OCI-LY3 (cell line): Measurements from ENCODE around the gene CYP17A1.

Experiments used
- EZH2phosphoT487 ChIP-seq: fragments of 200-600 bp; shearing (Covaris generic); IDR thresholded peaks from 2 replicates; pipeline ENCODE4 v1.6.1; 2018; ENCODE audit warnings: antibody characterized with exemption, mixed run types, low read depth
- TF ChIP-seq, protein P1 (sequence below): fragments of 200-600, 300-600 bp; sonication (generic); IDR thresholded peaks from 2 replicates; pipeline ENCODE4 v1.5.1; 2014; ENCODE audit warnings: antibody characterized with exemption, low read length, low read depth

DNA sequence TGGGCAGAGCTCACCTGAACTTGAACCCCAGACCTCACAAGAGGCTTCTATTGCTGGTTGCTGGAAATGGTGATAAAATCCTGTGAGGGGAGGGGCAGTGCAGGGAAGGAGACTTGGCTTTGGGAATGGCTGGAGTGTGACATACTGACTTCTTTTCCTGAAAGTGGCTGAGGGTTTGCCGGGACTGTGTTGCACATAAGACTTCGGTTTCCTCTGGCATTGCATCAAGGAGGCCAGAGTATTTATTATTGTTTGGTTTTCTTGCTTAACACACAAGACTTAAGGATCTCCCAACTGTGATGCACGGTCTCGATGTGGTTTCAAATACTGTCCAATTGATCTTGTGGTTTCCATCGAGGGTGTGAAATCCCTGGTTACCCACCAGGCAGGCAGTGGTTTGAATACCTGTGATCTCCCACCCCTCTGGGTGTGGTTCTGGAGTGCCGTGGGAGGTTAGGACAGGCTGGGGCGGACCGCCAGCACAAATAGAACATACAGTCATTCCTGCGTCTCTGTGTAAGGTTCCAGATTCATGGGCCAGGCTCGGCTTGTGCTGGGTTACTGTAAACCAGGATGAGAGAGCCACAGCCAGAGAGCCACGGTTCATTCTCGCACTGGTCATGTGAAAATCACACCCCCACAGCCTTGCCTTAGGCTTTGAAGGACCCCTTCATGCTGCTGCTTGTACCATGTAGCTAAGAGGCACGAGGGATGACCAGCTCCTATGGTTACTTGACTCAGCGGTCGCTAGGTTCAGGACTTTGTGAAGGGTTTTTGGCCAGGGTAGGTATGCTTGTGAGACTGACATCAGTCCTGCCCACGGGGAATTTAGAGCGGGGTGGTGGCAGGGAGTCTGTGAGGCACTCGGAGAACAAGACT lies 54.3 kb downstream of the CYP17A1 start:
- TF ChIP-seq, protein P1, sequence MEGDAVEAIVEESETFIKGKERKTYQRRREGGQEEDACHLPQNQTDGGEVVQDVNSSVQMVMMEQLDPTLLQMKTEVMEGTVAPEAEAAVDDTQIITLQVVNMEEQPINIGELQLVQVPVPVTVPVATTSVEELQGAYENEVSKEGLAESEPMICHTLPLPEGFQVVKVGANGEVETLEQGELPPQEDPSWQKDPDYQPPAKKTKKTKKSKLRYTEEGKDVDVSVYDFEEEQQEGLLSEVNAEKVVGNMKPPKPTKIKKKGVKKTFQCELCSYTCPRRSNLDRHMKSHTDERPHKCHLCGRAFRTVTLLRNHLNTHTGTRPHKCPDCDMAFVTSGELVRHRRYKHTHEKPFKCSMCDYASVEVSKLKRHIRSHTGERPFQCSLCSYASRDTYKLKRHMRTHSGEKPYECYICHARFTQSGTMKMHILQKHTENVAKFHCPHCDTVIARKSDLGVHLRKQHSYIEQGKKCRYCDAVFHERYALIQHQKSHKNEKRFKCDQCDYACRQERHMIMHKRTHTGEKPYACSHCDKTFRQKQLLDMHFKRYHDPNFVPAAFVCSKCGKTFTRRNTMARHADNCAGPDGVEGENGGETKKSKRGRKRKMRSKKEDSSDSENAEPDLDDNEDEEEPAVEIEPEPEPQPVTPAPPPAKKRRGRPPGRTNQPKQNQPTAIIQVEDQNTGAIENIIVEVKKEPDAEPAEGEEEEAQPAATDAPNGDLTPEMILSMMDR, result no peak
- no peak for TF ChIP-seq EZH2phosphoT487
